ENCODE measurements around the gene UBE2N.

The UBE2N gene

DNA sequence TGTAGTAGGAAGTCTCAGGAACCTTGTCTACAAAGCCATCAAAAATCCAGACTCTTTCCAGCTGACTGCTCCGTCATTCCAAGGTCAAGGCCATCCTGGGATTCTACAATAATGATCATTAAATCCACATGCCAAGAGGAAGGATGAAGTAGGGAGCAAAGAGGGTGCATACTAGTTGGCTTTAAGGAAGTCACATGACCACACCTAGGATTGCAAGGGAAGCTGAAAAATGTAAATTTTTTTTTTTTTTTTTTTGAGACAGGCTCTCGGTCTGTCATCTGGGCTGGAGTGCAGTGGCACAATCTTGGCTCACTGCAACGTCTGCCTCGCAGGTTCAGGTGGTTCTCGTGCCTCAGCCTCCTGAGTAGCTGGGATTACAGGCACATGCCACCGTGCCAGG, 18.3 kb upstream of the UBE2N start:
- no peak overlapping the region for H3K4me2 ChIP-seq (ENCODE audit: low read depth, low read length, poor library complexity, severe bottlenecking)
- no peak overlapping the region for H3K27ac ChIP-seq (ENCODE audit: low read depth, low read length)
- no peaks in the 10 kb centered on the region for H4K20me1 ChIP-seq (ENCODE audit: low read depth, low read length)
- H3K4me3 ChIP-seq (ENCODE audit: insufficient read depth, low read length, poor library complexity, severe bottlenecking): no peak overlapping the region
- no peaks in the 10 kb centered on the region for H3K9me2 ChIP-seq (replicated peaks; ENCODE audit: insufficient read depth, low read length)
- H3K27me3 ChIP-seq (ENCODE audit: low read length): no peaks in the 10 kb centered on the region
- H3F3A ChIP-seq (ENCODE audit: insufficient read depth): no peaks in the 10 kb centered on the region
- peak overlapping the region; percentile 16 for H2AFZ ChIP-seq (ENCODE audit: low read depth, low read length, severe bottlenecking)
- H3K79me2 ChIP-seq (ENCODE audit: insufficient read depth, low read length): no peaks in the 10 kb centered on the region
- no peak overlapping the region for H3K9ac ChIP-seq (ENCODE audit: low read length)
- H3K9me3 ChIP-seq (ENCODE audit: insufficient read depth, low read length): no peaks in the 10 kb centered on the region
- TF ChIP-seq EZH2phosphoT487 (conservative IDR thresholded peaks at IDR 0.05; ENCODE audit: low read length): no peak
- TF ChIP-seq, protein P1, sequence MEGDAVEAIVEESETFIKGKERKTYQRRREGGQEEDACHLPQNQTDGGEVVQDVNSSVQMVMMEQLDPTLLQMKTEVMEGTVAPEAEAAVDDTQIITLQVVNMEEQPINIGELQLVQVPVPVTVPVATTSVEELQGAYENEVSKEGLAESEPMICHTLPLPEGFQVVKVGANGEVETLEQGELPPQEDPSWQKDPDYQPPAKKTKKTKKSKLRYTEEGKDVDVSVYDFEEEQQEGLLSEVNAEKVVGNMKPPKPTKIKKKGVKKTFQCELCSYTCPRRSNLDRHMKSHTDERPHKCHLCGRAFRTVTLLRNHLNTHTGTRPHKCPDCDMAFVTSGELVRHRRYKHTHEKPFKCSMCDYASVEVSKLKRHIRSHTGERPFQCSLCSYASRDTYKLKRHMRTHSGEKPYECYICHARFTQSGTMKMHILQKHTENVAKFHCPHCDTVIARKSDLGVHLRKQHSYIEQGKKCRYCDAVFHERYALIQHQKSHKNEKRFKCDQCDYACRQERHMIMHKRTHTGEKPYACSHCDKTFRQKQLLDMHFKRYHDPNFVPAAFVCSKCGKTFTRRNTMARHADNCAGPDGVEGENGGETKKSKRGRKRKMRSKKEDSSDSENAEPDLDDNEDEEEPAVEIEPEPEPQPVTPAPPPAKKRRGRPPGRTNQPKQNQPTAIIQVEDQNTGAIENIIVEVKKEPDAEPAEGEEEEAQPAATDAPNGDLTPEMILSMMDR (IDR thresholded peaks at IDR 0.05; ENCODE audit: insufficient read depth, low read length, poor library complexity, severe bottlenecking): no peak
- H3K36me3 ChIP-seq (ENCODE audit: low read length): no peaks in the 10 kb centered on the region

GRCh38 chr12:93459097-93459496, 17.4 kb upstream of the UBE2N start:
- Histone ChIP-seq H2AFZ (ENCODE audit: low read depth, low read length, severe bottlenecking) (no peak overlapping the region), H3F3A (ENCODE audit: insufficient read depth) (no peaks in the 10 kb centered on the region), H3K79me2 (ENCODE audit: insufficient read depth, low read length) (no peaks in the 10 kb centered on the region), H3K27me3 (ENCODE audit: low read length) (no peaks in the 10 kb centered on the region), H3K9me3 (ENCODE audit: insufficient read depth, low read length) (no peaks in the 10 kb centered on the region), H3K4me3 (ENCODE audit: insufficient read depth, low read length, poor library complexity, severe bottlenecking) (no peak overlapping the region), H3K36me3 (ENCODE audit: low read length) (no peaks in the 10 kb centered on the region), H3K9ac (ENCODE audit: low read length) (no peak overlapping the region), H4K20me1 (ENCODE audit: low read depth, low read length) (no peaks in the 10 kb centered on the region), H3K9me2 (replicated peaks; ENCODE audit: insufficient read depth, low read length) (no peaks in the 10 kb centered on the region), H3K4me2 (ENCODE audit: low read depth, low read length, poor library complexity, severe bottlenecking) (no peak overlapping the region), H3K27ac (ENCODE audit: low read depth, low read length) (no peak overlapping the region)
- TF ChIP-seq, protein P1 (IDR thresholded peaks at IDR 0.05; ENCODE audit: insufficient read depth, low read length, poor library complexity, severe bottlenecking): no peak
- no peak for TF ChIP-seq EZH2phosphoT487 (conservative IDR thresholded peaks at IDR 0.05; ENCODE audit: low read length)

GRCh38 chr12:93456077-93456476, 14.3 kb upstream of the UBE2N start:
- Histone ChIP-seq H3K9me3 (ENCODE audit: insufficient read depth, low read length) (no peaks in the 10 kb centered on the region), H3K4me3 (ENCODE audit: insufficient read depth, low read length, poor library complexity, severe bottlenecking) (no peak overlapping the region), H3K27ac (ENCODE audit: low read depth, low read length) (no peak overlapping the region), H3K9ac (ENCODE audit: low read length) (no peak overlapping the region), H2AFZ (ENCODE audit: low read depth, low read length, severe bottlenecking) (no peak overlapping the region), H3K27me3 (ENCODE audit: low read length) (no peaks in the 10 kb centered on the region), H3K9me2 (replicated peaks; ENCODE audit: insufficient read depth, low read length) (no peaks in the 10 kb centered on the region), H3K36me3 (ENCODE audit: low read length) (no peaks in the 10 kb centered on the region), H3K4me2 (ENCODE audit: low read depth, low read length, poor library complexity, severe bottlenecking) (no peak overlapping the region), H4K20me1 (ENCODE audit: low read depth, low read length) (no peaks in the 10 kb centered on the region), H3K79me2 (ENCODE audit: insufficient read depth, low read length) (no peaks in the 10 kb centered on the region), H3F3A (ENCODE audit: insufficient read depth) (no peaks in the 10 kb centered on the region)
- TF ChIP-seq, protein P1 (IDR thresholded peaks at IDR 0.05; ENCODE audit: insufficient read depth, low read length, poor library complexity, severe bottlenecking): no peak
- no peak for TF ChIP-seq EZH2phosphoT487 (conservative IDR thresholded peaks at IDR 0.05; ENCODE audit: low read length)
